ENCODE data around the gene TMEM161A. TPM values are rescaled to one million over a fixed set of nuclear protein-coding genes. Genes with fewer than 3 reads are reported as not detected.

The TMEM161A gene
- total RNA-seq, 1 donor from 2014 or later, result 16.2 TPM

DNA sequence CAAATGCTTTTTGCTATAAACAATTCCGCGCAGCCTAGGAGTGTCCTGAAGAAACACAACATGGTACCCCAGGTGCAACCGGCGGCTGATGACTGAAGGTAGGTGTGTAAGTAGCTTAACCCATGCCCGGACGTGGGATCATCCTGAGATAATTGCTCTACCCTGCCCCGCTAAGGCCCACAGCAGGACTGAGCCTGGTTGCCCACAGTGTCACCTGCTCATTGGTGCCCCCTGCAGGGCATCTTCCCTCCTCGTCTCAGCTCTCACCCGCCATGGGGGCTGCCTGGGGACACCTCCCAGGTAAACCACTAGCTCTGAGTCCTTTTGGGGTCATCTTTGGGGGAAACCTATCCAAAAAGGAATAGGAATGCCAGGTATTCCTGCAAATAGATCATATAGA is 22.3 kb downstream of the TMEM161A start:
- TF ChIP-seq, protein P1, sequence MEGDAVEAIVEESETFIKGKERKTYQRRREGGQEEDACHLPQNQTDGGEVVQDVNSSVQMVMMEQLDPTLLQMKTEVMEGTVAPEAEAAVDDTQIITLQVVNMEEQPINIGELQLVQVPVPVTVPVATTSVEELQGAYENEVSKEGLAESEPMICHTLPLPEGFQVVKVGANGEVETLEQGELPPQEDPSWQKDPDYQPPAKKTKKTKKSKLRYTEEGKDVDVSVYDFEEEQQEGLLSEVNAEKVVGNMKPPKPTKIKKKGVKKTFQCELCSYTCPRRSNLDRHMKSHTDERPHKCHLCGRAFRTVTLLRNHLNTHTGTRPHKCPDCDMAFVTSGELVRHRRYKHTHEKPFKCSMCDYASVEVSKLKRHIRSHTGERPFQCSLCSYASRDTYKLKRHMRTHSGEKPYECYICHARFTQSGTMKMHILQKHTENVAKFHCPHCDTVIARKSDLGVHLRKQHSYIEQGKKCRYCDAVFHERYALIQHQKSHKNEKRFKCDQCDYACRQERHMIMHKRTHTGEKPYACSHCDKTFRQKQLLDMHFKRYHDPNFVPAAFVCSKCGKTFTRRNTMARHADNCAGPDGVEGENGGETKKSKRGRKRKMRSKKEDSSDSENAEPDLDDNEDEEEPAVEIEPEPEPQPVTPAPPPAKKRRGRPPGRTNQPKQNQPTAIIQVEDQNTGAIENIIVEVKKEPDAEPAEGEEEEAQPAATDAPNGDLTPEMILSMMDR (IDR thresholded peaks at IDR 0.05; ENCODE audit: partially characterized antibody, unreplicated experiment), result peak; percentile 35
- H3K9me3 Mint-ChIP-seq (ENCODE audit: unreplicated experiment), result peaks cover 8% of the 10 kb centered on the region
- peak; percentile 53 for DNase-seq
- no peaks in the 10 kb centered on the region for H3K36me3 Mint-ChIP-seq (ENCODE audit: unreplicated experiment)
- no peak overlapping the region for H3K27ac Mint-ChIP-seq (ENCODE audit: unreplicated experiment)
- no peak overlapping the region for H3K4me3 Mint-ChIP-seq (ENCODE audit: unreplicated experiment)
- H3K4me1 Mint-ChIP-seq (ENCODE audit: low read depth, unreplicated experiment), result peaks cover 11% of the 10 kb centered on the region
- H3K27me3 Mint-ChIP-seq (ENCODE audit: unreplicated experiment), result peaks cover 4% of the 10 kb centered on the region

DNA sequence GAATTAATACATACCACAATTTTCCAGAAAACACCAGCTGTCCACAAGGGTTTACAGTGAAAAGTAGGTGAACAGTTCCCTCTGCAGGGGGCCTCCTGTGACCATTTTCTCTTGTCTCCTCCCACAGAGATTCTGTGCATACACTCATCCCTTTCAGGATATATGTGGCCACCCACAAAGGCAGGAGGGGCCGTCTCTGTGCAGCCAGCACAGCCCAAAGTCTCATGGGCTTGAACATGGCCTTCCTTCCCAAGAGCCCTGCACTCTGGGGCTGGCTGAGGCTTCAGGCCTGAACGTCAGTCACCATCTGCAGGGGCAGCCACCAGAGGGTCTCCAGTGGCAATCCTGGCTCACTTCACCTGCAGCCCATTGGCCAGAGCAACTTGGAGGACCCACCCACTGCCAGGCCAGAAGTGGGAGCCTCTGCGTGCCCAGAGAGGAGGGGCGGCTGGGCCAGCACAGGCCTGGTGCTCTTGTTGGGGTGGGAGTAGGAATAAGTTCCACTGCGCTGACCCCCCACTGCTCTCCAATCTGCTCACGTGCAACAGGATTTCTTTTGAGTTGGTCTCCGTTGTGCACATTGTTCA is 25.1 kb downstream of the TMEM161A start:
- H3K27ac Mint-ChIP-seq (ENCODE audit: unreplicated experiment), result peak overlapping the region; percentile 15
- peak; percentile 56 for DNase-seq
- peak overlapping the region; percentile 30 for H3K4me3 Mint-ChIP-seq (ENCODE audit: unreplicated experiment)

GRCh38 chr19:19111967-19112580 is 26.2 kb downstream of the TMEM161A start:
- H3K4me3 Mint-ChIP-seq (ENCODE audit: unreplicated experiment), result no peak overlapping the region
- peaks cover 8% of the 10 kb centered on the region for H3K9me3 Mint-ChIP-seq (ENCODE audit: unreplicated experiment)
- peaks cover 11% of the 10 kb centered on the region for H3K4me1 Mint-ChIP-seq (ENCODE audit: low read depth, unreplicated experiment)
- H3K27me3 Mint-ChIP-seq (ENCODE audit: unreplicated experiment), result peaks cover 11% of the 10 kb centered on the region
- no peak overlapping the region for H3K27ac Mint-ChIP-seq (ENCODE audit: unreplicated experiment)
- no peak for DNase-seq
- TF ChIP-seq, protein P1 (IDR thresholded peaks at IDR 0.05; ENCODE audit: partially characterized antibody, unreplicated experiment), result no peak
- no peaks in the 10 kb centered on the region for H3K36me3 Mint-ChIP-seq (ENCODE audit: unreplicated experiment)

More for the DNA sequence above, 25.1 kb downstream of the TMEM161A start:
- TF ChIP-seq, protein P1 (IDR thresholded peaks at IDR 0.05; ENCODE audit: partially characterized antibody, unreplicated experiment), result no peak
- Mint-ChIP-seq H3K9me3 (ENCODE audit: unreplicated experiment) (peaks cover 8% of the 10 kb centered on the region), H3K36me3 (ENCODE audit: unreplicated experiment) (no peaks in the 10 kb centered on the region), H3K4me1 (ENCODE audit: low read depth, unreplicated experiment) (peaks cover 11% of the 10 kb centered on the region), H3K27me3 (ENCODE audit: unreplicated experiment) (peaks cover 11% of the 10 kb centered on the region)

DNA sequence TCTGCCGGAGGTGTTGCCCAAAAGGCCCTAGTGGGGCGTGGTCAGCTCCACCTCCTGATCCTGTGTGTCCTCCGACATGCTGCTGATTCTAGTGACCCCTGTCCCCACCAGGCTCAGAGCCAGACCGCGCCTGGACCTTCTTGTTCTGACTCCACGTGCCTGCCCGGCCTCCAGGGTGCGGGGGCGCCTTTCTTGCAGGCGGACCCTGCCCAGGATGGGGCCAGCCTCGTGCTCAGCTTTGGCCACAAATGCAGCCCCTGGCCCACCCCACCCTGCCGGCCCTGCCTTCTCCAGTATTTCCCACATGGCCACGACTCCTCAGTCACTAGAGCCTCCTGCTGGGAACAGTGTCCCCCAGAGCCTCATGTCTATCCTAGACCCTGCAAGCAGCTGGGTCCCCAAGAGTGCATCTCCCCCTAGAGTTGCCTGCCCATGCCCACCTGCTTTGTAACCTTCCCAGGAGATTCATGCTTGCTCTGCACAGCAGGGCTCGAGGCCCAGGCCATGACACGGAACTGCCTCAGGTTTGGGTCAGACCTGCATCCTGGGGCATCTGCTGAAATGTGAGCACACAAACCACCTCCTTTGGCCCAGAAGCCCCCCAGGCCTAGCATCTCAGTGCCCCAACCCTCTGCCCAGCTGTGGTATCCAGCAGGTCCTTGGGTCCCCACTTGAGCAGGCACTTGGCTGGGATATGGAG is 27.0 kb downstream of the TMEM161A start:
- peaks cover 11% of the 10 kb centered on the region for H3K27me3 Mint-ChIP-seq (ENCODE audit: unreplicated experiment)
- H3K27ac Mint-ChIP-seq (ENCODE audit: unreplicated experiment), result no peak overlapping the region
- no peaks in the 10 kb centered on the region for H3K36me3 Mint-ChIP-seq (ENCODE audit: unreplicated experiment)
- peaks cover 8% of the 10 kb centered on the region for H3K9me3 Mint-ChIP-seq (ENCODE audit: unreplicated experiment)
- H3K4me1 Mint-ChIP-seq (ENCODE audit: low read depth, unreplicated experiment), result peaks cover 14% of the 10 kb centered on the region
- DNase-seq, result no peak
- H3K4me3 Mint-ChIP-seq (ENCODE audit: unreplicated experiment), result peak overlapping the region; percentile 52
- TF ChIP-seq, protein P1 (IDR thresholded peaks at IDR 0.05; ENCODE audit: partially characterized antibody, unreplicated experiment), result no peak
